Bone marrow (tissue), 2 donors: Measurements from ENCODE around the gene DICER1.

Source experiments
- DNase-seq, 2 donors: peaks; one replicate each; lab custom pipeline; 2025; lab: John Stamatoyannopoulos, UW

Gene DICER1

DNA sequence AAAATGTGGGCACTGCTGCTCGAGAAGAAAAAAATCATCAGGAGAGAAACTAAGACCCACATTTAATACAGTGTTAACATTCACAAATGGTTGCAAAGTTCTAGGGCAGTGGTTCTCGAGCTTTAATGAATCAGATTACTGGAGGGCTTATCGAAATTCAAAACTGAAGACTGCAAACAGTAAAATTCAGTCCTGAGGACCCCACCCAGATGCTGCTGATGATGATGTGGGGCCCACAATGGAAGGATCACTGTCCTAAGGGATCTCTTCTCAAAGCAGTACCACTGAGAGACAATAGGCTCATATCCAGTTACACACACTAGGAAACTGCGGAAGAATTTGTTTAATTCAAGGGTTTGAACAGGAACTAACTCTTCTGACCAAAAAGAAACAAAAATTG, 31.4 kb downstream of the DICER1 start:
- no peak for DNase-seq

DNA sequence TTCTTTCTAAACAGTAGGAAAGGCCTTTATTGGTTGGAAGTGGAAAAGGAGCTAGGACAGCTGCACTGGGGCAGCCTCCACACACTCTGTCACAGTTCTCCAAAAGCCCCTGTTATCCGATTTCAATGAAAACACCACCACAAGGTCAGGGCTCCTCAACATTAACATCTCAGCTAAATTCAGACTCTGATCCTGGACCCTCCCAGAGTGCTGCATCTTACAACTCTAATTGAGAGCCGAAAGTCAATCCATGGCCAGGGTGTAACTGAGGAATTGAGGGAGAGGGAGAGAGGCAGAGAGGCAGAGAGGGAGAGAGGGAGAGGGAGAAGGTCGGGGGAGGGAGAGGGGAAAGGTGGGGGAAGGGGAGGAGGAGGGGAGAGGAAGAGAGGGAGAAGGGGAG, 32.1 kb downstream of the DICER1 start:
- DNase-seq = no peak

GRCh38 chr14:95123891-95124579, 33.3 kb downstream of the DICER1 start:
- no peak for DNase-seq

GRCh38 chr14:95122621-95122945, 34.7 kb downstream of the DICER1 start:
- DNase-seq = no peak

GRCh38 chr14:95121911-95122620, 35.3 kb downstream of the DICER1 start:
- DNase-seq = no peak

- no peak for DNase-seq
Measured at GRCh38 chr14:95119336-95119735, 38.0 kb downstream of the DICER1 start.

DNA sequence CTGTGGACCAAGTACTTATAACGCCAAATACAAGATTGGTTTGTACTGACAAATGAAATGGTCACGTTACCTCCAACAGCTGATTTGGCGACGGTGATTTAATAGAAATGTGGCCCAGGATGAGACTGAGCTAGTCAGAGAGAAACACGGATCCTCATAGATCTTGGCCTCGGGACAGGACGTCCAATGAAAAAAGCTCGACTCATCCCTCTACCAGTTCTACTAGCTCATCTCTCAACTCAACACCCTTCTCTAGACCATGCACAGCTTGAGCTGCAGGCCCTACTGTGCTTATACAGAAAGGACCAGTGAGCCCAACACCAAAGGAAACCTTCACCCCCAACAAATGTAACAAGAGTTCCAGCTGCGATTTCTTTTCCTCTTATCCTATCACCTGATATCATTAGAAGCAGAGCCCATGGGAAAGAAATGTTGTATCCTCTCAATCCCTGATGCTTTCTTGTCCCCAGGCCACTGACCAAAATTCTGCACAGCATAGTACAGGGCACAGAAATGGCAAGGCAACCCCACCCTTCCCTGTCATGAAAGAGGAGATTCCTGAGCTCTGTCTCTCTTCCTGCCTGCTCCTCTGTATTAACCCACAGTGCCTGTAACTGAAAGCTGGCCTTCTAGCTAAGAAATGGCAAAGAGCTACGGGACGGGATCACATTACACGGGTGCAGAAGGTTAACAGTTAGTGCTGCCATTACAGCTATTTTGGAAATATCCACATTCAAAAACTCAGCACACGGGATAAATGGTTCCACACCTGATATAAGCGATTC, 39.2 kb downstream of the DICER1 start:
- no peak for DNase-seq

GRCh38 chr14:95113476-95113875, 43.9 kb downstream of the DICER1 start:
- no peak for DNase-seq

DNA sequence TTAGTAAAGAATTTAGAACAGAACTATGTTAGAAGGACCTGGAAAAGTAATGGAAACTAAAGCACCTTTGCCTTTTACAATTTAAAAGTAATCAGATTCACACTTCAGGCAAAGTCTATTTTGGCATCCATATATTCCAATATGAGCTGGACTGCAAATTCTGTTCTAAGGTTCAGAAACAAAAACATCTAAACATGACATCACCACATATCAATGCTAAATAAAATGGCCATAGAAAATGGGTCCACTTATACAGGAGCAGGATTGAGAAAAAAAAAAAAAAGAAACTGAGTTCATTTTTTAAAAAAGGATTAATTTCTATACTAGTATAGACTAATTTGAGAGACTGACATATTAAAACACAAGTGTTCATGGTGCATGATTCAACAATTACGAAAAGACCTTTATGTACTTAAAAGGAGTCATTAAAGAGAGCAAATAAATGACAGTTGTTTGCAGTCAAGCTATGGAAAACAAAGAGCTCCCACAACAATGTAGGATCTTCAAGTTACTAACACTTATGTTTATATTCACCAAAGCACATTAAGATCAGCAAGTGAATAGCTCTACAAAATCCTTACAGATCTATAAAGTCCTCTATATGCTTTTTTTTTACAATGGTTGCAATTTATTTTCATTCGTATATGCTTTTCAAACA, 45.7 kb downstream of the DICER1 start:
- DNase-seq = no peak

- DNase-seq = no peak
Measured at GRCh38 chr14:95110178-95110577, 47.2 kb downstream of the DICER1 start.

GRCh38 chr14:95107711-95108110, 49.6 kb downstream of the DICER1 start:
- DNase-seq = no peak

GRCh38 chr14:95106971-95107370, 50.4 kb downstream of the DICER1 start:
- DNase-seq = no peak

DNA sequence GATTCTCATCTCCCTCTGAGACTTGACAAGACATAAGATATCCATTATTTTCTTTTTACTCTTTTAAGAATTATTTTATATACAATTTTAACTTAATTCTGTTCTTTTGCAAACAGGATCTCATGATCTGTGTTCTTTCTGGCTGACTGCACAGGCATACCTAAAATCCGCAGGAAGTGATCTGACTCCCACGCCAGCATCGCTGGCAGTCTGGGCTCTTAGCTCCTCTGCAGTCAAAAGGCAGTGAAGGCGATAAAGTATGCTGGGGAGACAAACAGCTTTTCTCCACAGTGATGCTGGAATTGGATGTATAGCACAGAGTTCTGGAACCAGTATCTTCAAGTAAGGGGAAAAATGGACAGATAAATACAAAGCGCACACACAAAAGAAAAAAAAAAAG, 52.4 kb downstream of the DICER1 start:
- DNase-seq = no peak

- no peak for DNase-seq
Measured at GRCh38 chr14:95102680-95103044, 54.7 kb downstream of the DICER1 start.

GRCh38 chr14:95101736-95102679, 55.3 kb downstream of the DICER1 start:
- no peak for DNase-seq

- peak in 1 of 2 donors; percentile 13 for DNase-seq
Measured at GRCh38 chr14:95098984-95099599, 58.2 kb downstream of the DICER1 start.

DNA sequence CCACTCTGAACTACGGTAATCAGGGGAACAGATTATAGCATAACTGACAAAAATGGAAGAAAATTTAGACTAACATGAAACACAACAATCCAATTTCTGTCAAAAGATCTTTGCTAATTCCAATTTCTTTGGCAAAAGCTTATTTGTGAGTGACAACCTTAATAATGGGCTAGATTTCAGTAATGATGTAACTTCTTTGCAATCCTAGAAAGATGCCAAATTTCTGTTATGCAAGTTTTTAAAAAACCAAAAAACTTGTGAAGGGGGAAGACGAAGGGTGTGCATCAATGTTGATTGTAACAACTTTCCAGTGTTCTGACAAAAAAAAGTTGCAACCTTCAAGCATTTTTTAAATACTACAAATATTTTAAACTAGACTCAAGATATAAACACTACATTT, 59.9 kb downstream of the DICER1 start:
- no peak for DNase-seq

DNA sequence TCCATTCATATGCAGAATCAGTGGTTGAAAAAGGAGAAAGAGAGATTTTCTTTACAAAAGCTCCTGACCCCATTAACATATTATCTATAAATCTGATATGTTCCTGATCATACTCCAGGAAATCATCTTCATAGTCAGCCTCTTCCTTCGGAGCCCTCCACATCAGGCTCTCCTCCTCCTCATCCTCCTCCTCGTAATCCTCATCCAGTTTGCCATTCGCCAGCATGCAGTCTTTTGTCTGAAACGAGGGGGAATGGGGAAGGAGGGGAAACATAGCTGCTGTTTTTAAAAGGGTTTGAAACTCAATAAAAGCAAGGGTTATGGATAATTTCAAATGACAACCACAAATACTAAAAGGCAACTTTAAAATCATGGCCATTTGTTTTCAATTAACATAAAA, 60.9 kb downstream of the DICER1 start:
- DNase-seq = no peak

DNA sequence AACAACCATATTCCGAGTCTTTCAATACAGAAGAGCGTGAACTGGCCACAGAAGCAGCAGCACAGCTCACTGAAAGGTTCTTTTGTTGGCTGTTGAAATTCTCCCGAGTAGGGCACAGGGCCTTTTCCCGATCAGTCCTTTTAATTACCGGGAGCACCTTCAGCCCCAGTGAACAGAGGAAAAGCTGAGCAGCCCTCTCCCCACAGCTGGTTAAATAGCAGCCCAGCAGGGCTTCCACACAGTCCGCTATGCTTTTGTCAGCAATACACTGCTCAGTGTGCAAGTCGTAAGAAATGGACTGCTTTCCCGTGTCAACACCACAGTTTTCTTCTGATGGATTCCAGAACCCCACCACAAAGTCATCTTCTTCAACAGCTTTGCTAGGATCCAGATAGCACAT, 61.3 kb downstream of the DICER1 start:
- DNase-seq = no peak

GRCh38 chr14:95092723-95093122, 64.6 kb downstream of the DICER1 start:
- no peak for DNase-seq

GRCh38 chr14:95091581-95091980, 65.7 kb downstream of the DICER1 start:
- DNase-seq = no peak
